Astrocyte (in vitro differentiated cells and primary cell): ENCODE data around the gene RSL24D1. TPM values are rescaled to one million over a fixed set of nuclear protein-coding genes. Genes with fewer than 3 reads are reported as not detected.

Source experiments
- DNase-seq: peaks from one replicate; pipeline ENCODE4 v3.0.0-alpha.2; 2010; ENCODE audit warnings: low read depth
- FAIRE-seq: peaks from 2 replicates; lab custom pipeline; 2011; peaks lifted over from hg19 to GRCh38; lab: Jason Lieb, UNC
- H2AFZ ChIP-seq: 2 replicates; pipeline ENCODE4 v1.6.0; 2012; ENCODE audit warnings: low read depth, low read length, inconsistent platforms
- H3K27ac ChIP-seq: 2 replicates; pipeline ENCODE4 v1.5.1; 2011; ENCODE audit warnings: low read depth, low read length, inconsistent platforms
- H3K27me3 ChIP-seq: 2 replicates; pipeline ENCODE4 v1.6.0; 2011; ENCODE audit warnings: low read length, inconsistent platforms; ENCODE audit not compliant: insufficient read depth
- H3K36me3 ChIP-seq: 2 replicates; pipeline ENCODE4 v1.5.1; 2011; ENCODE audit warnings: low read length, inconsistent platforms; ENCODE audit not compliant: insufficient read depth
- H3K4me1 ChIP-seq: 2 replicates; pipeline ENCODE4 v1.5.1; 2011; ENCODE audit warnings: low read length, inconsistent platforms; ENCODE audit not compliant: insufficient read depth
- H3K4me2 ChIP-seq: 2 replicates; pipeline ENCODE4 v1.6.0; 2012; ENCODE audit warnings: low read length, inconsistent platforms
- H3K4me3 ChIP-seq: 2 replicates; pipeline ENCODE4 v1.5.1; 2011; ENCODE audit warnings: low read depth, mild to moderate bottlenecking, low read length, inconsistent platforms; ENCODE audit not compliant: insufficient read depth
- H3K79me2 ChIP-seq: 2 replicates; pipeline ENCODE4 v1.6.0; 2012; ENCODE audit warnings: mild to moderate bottlenecking, low read length, inconsistent platforms; ENCODE audit not compliant: insufficient read depth
- H3K9ac ChIP-seq: 2 replicates; pipeline ENCODE4 v1.6.0; 2012; ENCODE audit warnings: mild to moderate bottlenecking, low read length, inconsistent platforms
- H3K9me3 ChIP-seq: 2 replicates; pipeline ENCODE4 v1.5.1; 2012; ENCODE audit warnings: low read depth, mild to moderate bottlenecking, low read length, inconsistent platforms; ENCODE audit not compliant: insufficient read depth
- H4K20me1 ChIP-seq: 2 replicates; pipeline ENCODE4 v1.6.0; 2012; ENCODE audit warnings: low read length, inconsistent platforms; ENCODE audit not compliant: insufficient read depth
- H3K27ac Mint-ChIP-seq: one replicate; pipeline ENCODE4 v1.8.0; 2021; ENCODE audit warnings: mild to moderate bottlenecking, mixed read lengths; ENCODE audit not compliant: unreplicated experiment
- H3K27me3 Mint-ChIP-seq: one replicate; pipeline ENCODE4 v1.8.0; 2021; ENCODE audit warnings: low read depth, mixed read lengths; ENCODE audit not compliant: unreplicated experiment
- H3K36me3 Mint-ChIP-seq: one replicate; pipeline ENCODE4 v1.8.0; 2021; ENCODE audit warnings: low read depth, mixed read lengths; ENCODE audit not compliant: unreplicated experiment
- H3K4me1 Mint-ChIP-seq: one replicate; pipeline ENCODE4 v1.8.0; 2021; ENCODE audit warnings: low read depth, mixed read lengths; ENCODE audit not compliant: unreplicated experiment
- H3K4me3 Mint-ChIP-seq: one replicate; pipeline ENCODE4 v1.8.0; 2021; ENCODE audit warnings: mild to moderate bottlenecking, moderate library complexity, mixed read lengths; ENCODE audit not compliant: unreplicated experiment
- H3K9me3 Mint-ChIP-seq: one replicate; pipeline ENCODE4 v1.8.0; 2021; ENCODE audit warnings: mild to moderate bottlenecking, mixed read lengths; ENCODE audit not compliant: unreplicated experiment
- EZH2 ChIP-seq: IDR thresholded peaks from 2 replicates; pipeline ENCODE4 v1.6.1; 2012; ENCODE audit warnings: mild to moderate bottlenecking, low read length, inconsistent platforms; ENCODE audit not compliant: insufficient read depth
- total RNA-seq: library from RNA; stranded (reverse); gene quantifications from 2 replicates; pipeline ENCODE4 v1.2.1, GENCODE V29; 2021
- TF ChIP-seq, protein P1 (sequence below): IDR thresholded peaks from 2 replicates; pipeline ENCODE4 v1.5.1; 2011; ENCODE audit warnings: low read depth, mild to moderate bottlenecking, inconsistent platforms, low read length, moderate library complexity; ENCODE audit not compliant: insufficient read depth

Gene RSL24D1
- total RNA-seq, 1 donor from 2014 or later = 76.1 TPM

DNA sequence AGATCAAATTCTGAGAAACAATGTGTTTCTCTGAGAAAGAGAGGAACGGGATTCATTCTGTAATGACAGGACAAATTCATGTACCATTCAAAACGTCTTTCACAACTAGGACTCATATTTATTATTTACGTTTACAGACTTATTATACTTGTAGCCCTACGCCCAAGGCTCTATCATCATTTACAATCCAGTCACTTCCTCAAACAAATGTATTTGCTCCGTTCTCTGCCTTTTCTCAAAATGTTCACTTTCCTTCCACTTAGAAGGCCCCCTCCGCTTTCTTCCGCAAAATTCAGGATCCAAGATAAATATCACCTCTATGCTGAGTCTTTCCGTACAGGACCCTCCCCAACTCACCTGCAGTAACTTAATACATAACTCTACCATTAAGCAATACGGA, 745 bp downstream of the RSL24D1 start:
- H3K4me1 ChIP-seq = peaks cover 11% of the 10 kb centered on the region
- H3K36me3 Mint-ChIP-seq = peaks cover 3% of the 10 kb centered on the region
- FAIRE-seq (no peak), DNase-seq (no peak)
- H3K27me3 Mint-ChIP-seq = no peaks in the 10 kb centered on the region
- TF ChIP-seq, protein P1, sequence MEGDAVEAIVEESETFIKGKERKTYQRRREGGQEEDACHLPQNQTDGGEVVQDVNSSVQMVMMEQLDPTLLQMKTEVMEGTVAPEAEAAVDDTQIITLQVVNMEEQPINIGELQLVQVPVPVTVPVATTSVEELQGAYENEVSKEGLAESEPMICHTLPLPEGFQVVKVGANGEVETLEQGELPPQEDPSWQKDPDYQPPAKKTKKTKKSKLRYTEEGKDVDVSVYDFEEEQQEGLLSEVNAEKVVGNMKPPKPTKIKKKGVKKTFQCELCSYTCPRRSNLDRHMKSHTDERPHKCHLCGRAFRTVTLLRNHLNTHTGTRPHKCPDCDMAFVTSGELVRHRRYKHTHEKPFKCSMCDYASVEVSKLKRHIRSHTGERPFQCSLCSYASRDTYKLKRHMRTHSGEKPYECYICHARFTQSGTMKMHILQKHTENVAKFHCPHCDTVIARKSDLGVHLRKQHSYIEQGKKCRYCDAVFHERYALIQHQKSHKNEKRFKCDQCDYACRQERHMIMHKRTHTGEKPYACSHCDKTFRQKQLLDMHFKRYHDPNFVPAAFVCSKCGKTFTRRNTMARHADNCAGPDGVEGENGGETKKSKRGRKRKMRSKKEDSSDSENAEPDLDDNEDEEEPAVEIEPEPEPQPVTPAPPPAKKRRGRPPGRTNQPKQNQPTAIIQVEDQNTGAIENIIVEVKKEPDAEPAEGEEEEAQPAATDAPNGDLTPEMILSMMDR = no peak
- no peak for TF ChIP-seq EZH2
- no peak overlapping the region for H3K27ac Mint-ChIP-seq
- peaks cover 46% of the 10 kb centered on the region for H4K20me1 ChIP-seq
- peak overlapping the region; percentile 89 for H3K4me3 ChIP-seq
- H3K9me3 Mint-ChIP-seq = no peaks in the 10 kb centered on the region
- H3K4me1 Mint-ChIP-seq = peaks cover 20% of the 10 kb centered on the region
- H3K79me2 ChIP-seq = peaks cover 57% of the 10 kb centered on the region
- H3K27ac ChIP-seq = peak overlapping the region; percentile 94
- H3K4me2 ChIP-seq = peak overlapping the region; percentile 91
- peaks cover 14% of the 10 kb centered on the region for H3K36me3 ChIP-seq
- no peak overlapping the region for H3K4me3 Mint-ChIP-seq
- no peaks in the 10 kb centered on the region for H3K27me3 ChIP-seq
- no peak overlapping the region for H2AFZ ChIP-seq
- H3K9me3 ChIP-seq = no peaks in the 10 kb centered on the region
- peak overlapping the region; percentile 96 for H3K9ac ChIP-seq

DNA sequence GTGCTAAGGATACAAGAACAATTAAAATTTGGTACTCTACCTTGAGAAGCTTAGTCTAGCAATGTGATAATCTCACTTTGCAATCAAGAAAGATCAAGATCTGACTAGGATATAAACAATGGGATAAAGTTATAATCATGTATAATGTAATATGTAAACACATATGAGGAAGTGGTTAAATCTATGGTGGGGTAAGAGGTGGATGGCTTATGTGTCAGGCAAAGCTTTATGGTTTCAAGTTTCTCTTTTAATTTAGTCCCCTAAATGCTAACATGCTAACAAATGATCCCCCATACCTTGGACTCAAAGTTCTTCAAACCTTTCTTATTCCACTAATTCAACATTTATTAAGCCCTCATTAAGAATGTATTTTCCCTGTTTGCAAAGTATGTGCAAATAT, 2.5 kb downstream of the RSL24D1 start:
- Histone ChIP-seq H3K9me3 (no peaks in the 10 kb centered on the region), H4K20me1 (peaks cover 46% of the 10 kb centered on the region), H3K36me3 (peaks cover 21% of the 10 kb centered on the region), H3K79me2 (peaks cover 72% of the 10 kb centered on the region), H3K4me2 (peak overlapping the region; percentile 91), H3K4me1 (peaks cover 11% of the 10 kb centered on the region), H3K27ac (no peak overlapping the region), H2AFZ (no peak overlapping the region), H3K4me3 (no peak overlapping the region), H3K9ac (peak overlapping the region; percentile 96), H3K27me3 (no peaks in the 10 kb centered on the region)
- Mint-ChIP-seq H3K27me3 (no peaks in the 10 kb centered on the region), H3K4me1 (peaks cover 20% of the 10 kb centered on the region), H3K4me3 (no peak overlapping the region), H3K27ac (no peak overlapping the region), H3K36me3 (peaks cover 5% of the 10 kb centered on the region), H3K9me3 (no peaks in the 10 kb centered on the region)
- FAIRE-seq (no peak), DNase-seq (no peak)
- TF ChIP-seq, protein P1 = no peak
- TF ChIP-seq EZH2 = no peak

DNA sequence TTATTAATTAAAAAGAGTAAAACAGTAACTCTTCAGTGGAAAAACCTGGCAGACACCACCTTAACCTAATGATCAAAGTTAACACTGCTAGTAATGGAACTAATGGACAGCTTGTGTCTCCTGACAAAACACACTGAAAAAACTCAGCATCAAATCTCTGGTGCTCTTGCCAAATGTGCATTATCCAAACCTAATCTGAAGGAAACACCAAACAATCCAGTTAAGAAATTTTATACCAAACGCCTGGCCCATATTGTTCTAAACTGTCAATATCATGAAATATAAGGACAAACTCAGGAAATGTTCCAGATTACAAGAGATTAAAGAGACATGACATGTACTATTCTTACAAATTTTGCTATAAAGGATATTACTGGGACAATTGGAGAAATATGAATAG, 10.4 kb downstream of the RSL24D1 start:
- no peak overlapping the region for H3K9ac ChIP-seq
- H3K27me3 ChIP-seq = no peaks in the 10 kb centered on the region
- no peak overlapping the region for H3K4me3 ChIP-seq
- H3K4me3 Mint-ChIP-seq = no peak overlapping the region
- peaks cover 38% of the 10 kb centered on the region for H4K20me1 ChIP-seq
- no peaks in the 10 kb centered on the region for H3K27me3 Mint-ChIP-seq
- peaks cover 11% of the 10 kb centered on the region for H3K4me1 Mint-ChIP-seq
- no peak for FAIRE-seq
- DNase-seq = no peak
- H3K4me2 ChIP-seq = no peak overlapping the region
- no peaks in the 10 kb centered on the region for H3K9me3 Mint-ChIP-seq
- no peaks in the 10 kb centered on the region for H3K4me1 ChIP-seq
- peaks cover 67% of the 10 kb centered on the region for H3K79me2 ChIP-seq
- TF ChIP-seq, protein P1 = no peak
- no peak for TF ChIP-seq EZH2
- no peak overlapping the region for H3K27ac Mint-ChIP-seq
- H3K9me3 ChIP-seq = no peaks in the 10 kb centered on the region
- H3K36me3 ChIP-seq = peaks cover 29% of the 10 kb centered on the region
- H3K27ac ChIP-seq = no peak overlapping the region
- no peak overlapping the region for H2AFZ ChIP-seq
- peaks cover 10% of the 10 kb centered on the region for H3K36me3 Mint-ChIP-seq
